Astrocyte (in vitro differentiated cells and primary cell): ENCODE results near the gene ADAMTS13.

Experiments used
- CTCF ChIP-seq: IDR thresholded peaks from 2 replicates; pipeline ENCODE4 v1.5.1; 2011; ENCODE audit warnings: low read depth, mild to moderate bottlenecking, inconsistent platforms, low read length, moderate library complexity; ENCODE audit not compliant: insufficient read depth
- EZH2 ChIP-seq: IDR thresholded peaks from 2 replicates; pipeline ENCODE4 v1.6.1; 2012; ENCODE audit warnings: mild to moderate bottlenecking, low read length, inconsistent platforms; ENCODE audit not compliant: insufficient read depth

DNA sequence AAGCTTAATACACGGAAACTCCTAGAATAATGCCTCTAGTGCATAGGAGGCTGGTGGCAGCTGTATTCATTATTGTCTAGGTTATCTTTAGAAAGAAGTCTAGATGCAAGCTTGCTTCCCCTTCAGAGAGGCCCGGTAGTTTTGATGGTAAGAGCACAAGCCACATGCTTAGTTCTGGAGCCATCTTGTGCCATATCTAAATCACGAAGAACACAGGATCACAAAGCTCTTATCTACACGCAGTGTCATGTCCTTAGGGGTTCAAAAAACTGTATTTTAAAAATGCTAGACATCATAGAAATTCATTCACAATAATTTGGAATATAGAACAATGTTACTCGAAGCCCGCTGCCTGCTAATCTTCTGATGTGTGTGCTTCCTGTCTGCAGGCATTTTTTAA, 43.8 kb downstream of the ADAMTS13 start:
- TF ChIP-seq CTCF (no peak), EZH2 (no peak)
